HepG2 (cell line): ENCODE data around the gene ZIC4. TPM values are rescaled to one million over a fixed set of nuclear protein-coding genes. Genes with fewer than 3 reads are reported as not detected.

Source experiments
- ATAC-seq: fragments of 200-7000 bp; cut with Tn5 transposase; 3 replicates; pipeline ENCODE4 v1.9.1; 2020; ENCODE audit warnings: mild to moderate bottlenecking, moderate library complexity
- BruUV-seq: library from RNA; stranded (reverse); fragments of 400-500 nt; replicated peaks from 2 replicates; lab custom pipeline; 2021; lab: Mats Ljungman, UMichigan
- CTCF ChIA-PET: fragments of 300-600 bp; formaldehyde crosslinking; extraction: SDS; loops from one replicate; lab custom pipeline; 2021; ENCODE audit warnings: low total read pairs, inconsistent platforms, low intra/inter-chr PET ratio; lab: Yijun Ruan, JAX
- POLR2A ChIA-PET: fragments of 350-600 bp; sonication (Branson Sonifier 250); formaldehyde crosslinking; loops from one replicate; lab custom pipeline; 2020; ENCODE audit warnings: antibody characterized with exemption, inconsistent platforms; lab: Yijun Ruan, JAX
- DNase-seq: peaks from one replicate; pipeline ENCODE4 v3.0.0-alpha.2; 2015; ENCODE audit warnings: low spot score
- FAIRE-seq: peaks from 3 replicates; lab custom pipeline; 2011; peaks lifted over from hg19 to GRCh38; lab: Jason Lieb, UNC
- H2AFZ ChIP-seq: one replicate; pipeline ENCODE4 v1.6.1; 2011; ENCODE audit warnings: low read length, inconsistent platforms
- H3K27ac ChIP-seq: fragments of 300-600 bp; 3 replicates; pipeline ENCODE4 v1.8.0; 2011; ENCODE audit warnings: mixed run types, mild to moderate bottlenecking, mixed read lengths, low read length, inconsistent platforms; ENCODE audit not compliant: insufficient read depth; ENCODE audit errors: extremely low read length
- H3K27me3 ChIP-seq, 2 experiments: fragments of 200-600 bp in 1 of 2; 2 replicates in 1 of 2; 3 replicates in 1 of 2; pipeline versions ENCODE4 v1.6.0 to v1.8.0; 2011; ENCODE audit warnings: low read length in 2 of 2, mild to moderate bottlenecking in 2 of 2, moderate library complexity in 2 of 2, inconsistent platforms in 1 of 2; ENCODE audit not compliant: insufficient read depth in 2 of 2, control insufficient read depth in 1 of 2
- H3K36me3 ChIP-seq, 2 experiments: fragments of 200-600 bp in 1 of 2; replicated peaks in 1 of 2; 2 replicates in 1 of 2; 3 replicates in 1 of 2; pipeline versions ENCODE4 v1.5.1 to v1.8.0; 2011; ENCODE audit warnings: low read length in 2 of 2, inconsistent platforms in 1 of 2; ENCODE audit not compliant: insufficient read depth in 2 of 2, control insufficient read depth in 1 of 2
- H3K4me1 ChIP-seq: 2 replicates; pipeline ENCODE4 v1.5.1; 2012; ENCODE audit warnings: low read length, inconsistent platforms; ENCODE audit not compliant: insufficient read depth
- H3K4me2 ChIP-seq: 2 replicates; pipeline ENCODE4 v1.6.0; 2011; ENCODE audit warnings: low read depth, low read length, inconsistent platforms
- H3K4me3 ChIP-seq, 3 experiments: fragments of 200-600 bp in 1 of 3; sonication (generic), shearing (Covaris generic) in 1 of 3; replicated peaks in 1 of 3; 2 replicates each; pipeline ENCODE4 v1.5.1; 2011 to 2016; ENCODE audit warnings: low read length in 3 of 3, inconsistent platforms in 2 of 3, low read depth in 2 of 3, mild to moderate bottlenecking in 2 of 3, control low read depth in 1 of 3, mixed read lengths in 1 of 3; ENCODE audit not compliant: insufficient read depth in 1 of 3
- H3K79me2 ChIP-seq: one replicate; pipeline ENCODE4 v1.6.1; 2011; ENCODE audit warnings: low read length, inconsistent platforms; ENCODE audit not compliant: insufficient read depth
- H3K9ac ChIP-seq: 2 replicates; pipeline ENCODE4 v1.6.0; 2011; ENCODE audit warnings: mild to moderate bottlenecking, low read depth, low read length, inconsistent platforms; ENCODE audit not compliant: insufficient read depth
- H3K9me3 ChIP-seq: 2 replicates; pipeline ENCODE4 v1.5.1; 2012; ENCODE audit warnings: mild to moderate bottlenecking, low read length
- H4K20me1 ChIP-seq: 2 replicates; pipeline ENCODE4 v1.6.0; 2011; ENCODE audit warnings: inconsistent platforms, mild to moderate bottlenecking, low read length, moderate library complexity; ENCODE audit not compliant: insufficient read depth
- AKNA ChIP-seq: sonication (generic); formaldehyde crosslinking; IDR thresholded peaks from 2 replicates; pipeline ENCODE4 v1.4.0; 2020; ENCODE audit warnings: missing genetic modification reagents, borderline replicate concordance
- HOXA9 ChIP-seq: sonication (generic); formaldehyde crosslinking; IDR thresholded peaks from 2 replicates; pipeline ENCODE4 v1.8.1; 2022; ENCODE audit warnings: missing genetic modification reagents, mild to moderate bottlenecking, moderate library complexity, borderline replicate concordance
- RFX3 ChIP-seq: IDR thresholded peaks from 2 replicates; pipeline ENCODE4 v1.6.1; 2016; ENCODE audit warnings: missing biosample characterization, missing genetic modification reagents
- WGBS: methylation state at CpG from one replicate; pipeline ENCODE4 v1.1.6; 2017; ENCODE audit warnings: low lambda C conversion rate; 5-methylcytosine and 5-hydroxymethylcytosine counted together
- in situ Hi-C: cut with HindIII; loops from 2 replicates; pipeline ENCODE4 v1.10.0; 2017; ENCODE audit warnings: low pct_unique_long_range_greater_than_20kb; ENCODE audit not compliant: extremely low pct_ligation_motif_present
- intact Hi-C: fragments of 100-400 bp; cut with micrococcal nuclease; formaldehyde crosslinking; loops from one replicate; pipeline ENCODE4 v1.10.0; 2022; ENCODE audit not compliant: unreplicated experiment
- polyA plus RNA-seq, 8 experiments: library from polyadenylated mRNA; depleted of rRNA in 3 of 8; stranded (reverse) in 7 of 8; unstranded in 1 of 8; fragments of >200 nt; fragmentation: Illumina TruSeq in 4 of 8; extraction: Trizol in 4 of 8; gene quantifications; 2 replicates each; pipeline versions ENCODE4 v1.2.1 to v1.2.3, GENCODE V29; 2011 to 2016; ENCODE audit warnings: low read depth in 4 of 8, missing spikeins in 1 of 8, mixed read lengths in 1 of 8; ENCODE audit not compliant: insufficient read depth in 1 of 8
- total RNA-seq, 5 experiments: library from RNA; depleted of rRNA; stranded (reverse); fragments of >200 nt; fragmentation: Illumina TruSeq; extraction: Trizol; gene quantifications; 2 replicates each; pipeline ENCODE4 v1.2.3, GENCODE V29; 2016; ENCODE audit warnings: low read depth in 1 of 5

The ZIC4 gene
- total and polyA plus RNA-seq, 2 of the 13 experiments (the other 11 are each of a cell fraction or from before 2014, with no cell fraction given) = not detected

GRCh38 chr3:147410116-147410525, 3.8 kb upstream of the ZIC4 start:
- H3K4me2 ChIP-seq = no peak overlapping the region
- H2AFZ ChIP-seq = no peak overlapping the region
- ChIA-PET POLR2A (no interaction called here), CTCF (no interaction called here)
- H3K27me3 ChIP-seq = peaks cover 0 to 33% of the 10 kb centered on the region in 2 experiments; a peak in 4 of 5 replicates
- FAIRE-seq = no peak
- 87% methylated on average over 30 of the region's 52 CpGs for WGBS
- no peak overlapping the region for H3K9ac ChIP-seq
- no peak for DNase-seq
- no peaks in the 10 kb centered on the region for H3K4me1 ChIP-seq
- TF ChIP-seq HOXA9 (CRISPR knock-in tag) (no peak), AKNA (no peak), RFX3 (CRISPR knock-in tag) (no peak)
- H3K9me3 ChIP-seq = no peaks in the 10 kb centered on the region
- intact Hi-C loops (no loop called here), in situ Hi-C loops (no loop called here)
- H4K20me1 ChIP-seq = no peaks in the 10 kb centered on the region
- no peak for ATAC-seq
- H3K36me3 ChIP-seq = no peaks in the 10 kb centered on the region
- H3K27ac ChIP-seq = no peak overlapping the region
- no peaks in the 10 kb centered on the region for H3K79me2 ChIP-seq
- no peak overlapping the region for H3K4me3 ChIP-seq
- BruUV-seq = no TSS peak
